ENCODE data around the gene CGGBP1.

DNA sequence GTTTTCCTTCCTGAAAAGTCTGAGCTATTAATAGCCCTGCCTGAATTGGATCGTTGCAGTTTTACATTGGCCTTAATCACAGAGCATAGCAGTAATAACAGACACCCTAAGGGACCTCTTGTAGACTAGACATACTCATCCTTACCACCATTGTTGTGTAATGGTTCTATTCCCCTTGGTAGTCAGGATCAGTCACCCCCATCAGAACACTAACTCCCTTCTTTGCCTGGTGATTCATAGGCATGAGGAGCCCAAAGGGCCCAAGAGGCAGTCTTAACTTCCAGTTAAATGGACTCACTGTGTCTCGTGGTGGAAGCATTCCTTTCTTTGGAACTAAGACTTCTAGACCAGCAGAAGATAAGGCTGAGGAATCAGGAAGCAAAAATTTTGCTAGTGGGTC is 20.2 kb downstream of the CGGBP1 start:
- TF ChIP-seq ZNF384 (IDR thresholded peaks at IDR 0.05) = no peak
- TF ChIP-seq FOXK2 (IDR thresholded peaks at IDR 0.05) = no peak
- TF ChIP-seq FOXM1 (IDR thresholded peaks at IDR 0.05; ENCODE audit: borderline replicate concordance) = no peak
- no peak for TF ChIP-seq SUZ12 (IDR thresholded peaks at IDR 0.05)
- no peak for TF ChIP-seq BHLHE40 (IDR thresholded peaks at IDR 0.05; ENCODE audit: borderline replicate concordance)
- no peak for TF ChIP-seq SP1 (IDR thresholded peaks at IDR 0.05)
- TF ChIP-seq FOXA1 (IDR thresholded peaks at IDR 0.05) = no peak
- no peak for TF ChIP-seq ELF4 (IDR thresholded peaks at IDR 0.05)
- TF ChIP-seq NFRKB (IDR thresholded peaks at IDR 0.05) = no peak
- no peak for TF ChIP-seq TARDBP (IDR thresholded peaks at IDR 0.05)
- no peak for TF ChIP-seq HDGF (IDR thresholded peaks at IDR 0.05; ENCODE audit: borderline replicate concordance)
- TF ChIP-seq L3MBTL2 (conservative IDR thresholded peaks at IDR 0.05) = no peak

Measured in HEK293T (cell line).